NCI-H446 treated with DMSO at 0.1 percent for 48 hours (cell line): Measurements from ENCODE around the gene ZNF780A.
"Not testable (repeated sequence)": the region's sequence is repeated elsewhere in the genome, so short reads cannot be mapped to it uniquely, and the experiment has no call there.

ENCODE experiments used
- DNase-seq: peaks from one replicate; lab custom pipeline; 2025; lab: John Stamatoyannopoulos, UW

Gene ZNF780A

GRCh38 chr19:40090241-40091204 is at the start of gene ZNF780A:
ZNF780A (minus strand) TSS chr19:40090943; CDS start chr19:40084753, 6,190 bp downstream.
- DNase-seq, result peak; percentile 57

DNA sequence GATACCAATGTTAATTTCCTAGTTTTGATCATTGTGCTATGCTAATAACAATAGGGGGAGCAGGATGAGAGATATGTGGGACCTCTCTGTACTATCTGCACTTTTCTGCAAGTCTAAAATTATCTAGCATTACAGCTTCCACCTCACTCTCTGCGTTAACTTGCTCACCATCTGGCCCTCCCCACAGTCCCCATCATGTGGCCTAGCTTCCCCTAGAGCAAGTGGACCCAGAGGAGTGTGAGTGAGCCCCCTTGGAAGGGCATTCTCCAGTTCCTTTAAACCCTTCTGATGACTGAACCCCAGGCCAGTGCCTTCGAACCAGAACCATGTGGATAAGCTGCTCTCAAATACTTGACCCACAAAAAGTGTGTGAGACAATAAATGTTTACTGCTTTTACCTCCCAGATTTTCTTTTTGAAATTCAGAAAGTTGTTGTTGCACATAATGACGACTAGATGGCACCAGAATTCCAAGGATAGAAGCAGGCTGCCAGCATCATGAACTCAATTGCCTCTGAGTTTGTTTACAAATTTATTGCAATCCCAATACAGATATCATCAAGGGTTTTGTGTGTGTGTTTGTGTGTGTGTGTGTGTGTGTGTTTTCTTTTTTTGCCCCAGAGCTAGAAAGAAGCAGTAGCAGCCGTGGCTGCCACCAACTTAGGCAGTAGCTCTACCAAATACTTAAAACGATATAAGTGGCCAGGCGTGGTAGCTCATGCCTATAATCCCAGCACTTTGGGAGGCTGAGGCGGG is 49.0 kb upstream of the ZNF780A start:
- DNase-seq, result no peak

GRCh38 chr19:40136818-40137217 is 46.1 kb upstream of the ZNF780A start:
- DNase-seq, result no peak

GRCh38 chr19:40134866-40135265 is 44.1 kb upstream of the ZNF780A start:
- no peak for DNase-seq

- no peak for DNase-seq
Observed at GRCh38 chr19:40133491-40133890, 42.7 kb upstream of the ZNF780A start.

DNA sequence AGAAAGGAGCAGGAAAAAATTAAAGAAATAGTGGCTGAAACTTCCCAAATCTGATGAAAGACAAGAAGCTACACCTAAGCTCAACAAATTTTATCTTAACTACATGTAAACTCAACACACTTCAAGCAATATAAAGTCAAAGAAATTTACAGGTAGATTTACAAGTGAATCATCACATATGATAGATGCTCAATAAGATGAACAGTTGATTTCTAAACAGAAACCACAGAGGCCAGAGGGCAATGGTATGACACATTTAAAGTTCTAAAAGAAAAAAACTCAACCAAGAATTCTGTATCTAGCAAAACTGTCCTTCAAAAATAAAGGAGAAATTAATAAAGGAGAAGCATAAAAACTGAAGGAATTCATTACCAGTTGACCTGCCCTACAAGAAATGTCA is 39.3 kb upstream of the ZNF780A start:
- DNase-seq, result no peak

- no peak for DNase-seq
Observed at GRCh38 chr19:40129425-40129824, 38.7 kb upstream of the ZNF780A start.

GRCh38 chr19:40128991-40129390 is 38.2 kb upstream of the ZNF780A start:
- DNase-seq, result no peak

DNA sequence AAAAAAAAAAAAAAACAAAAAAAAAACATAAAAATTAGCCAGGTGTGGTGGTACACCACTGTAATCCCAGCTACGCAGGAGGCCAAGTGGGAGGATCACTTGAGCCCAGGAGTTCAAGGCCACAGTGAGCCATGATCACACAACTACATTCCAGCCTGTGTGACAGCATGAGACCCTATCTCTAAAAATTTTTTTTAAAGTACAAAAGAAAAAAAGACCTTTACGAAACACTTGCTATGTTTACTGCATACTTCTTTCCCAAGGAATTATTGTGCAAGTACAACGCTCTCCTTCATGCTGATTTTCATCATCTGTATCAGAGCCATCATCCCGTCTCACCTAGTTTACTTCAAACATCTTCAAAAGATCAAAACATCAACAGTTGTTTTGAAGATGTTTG is 28.6 kb upstream of the ZNF780A start:
- DNase-seq, result no peak

- DNase-seq, result not testable (repeated sequence)
Observed at GRCh38 chr19:40118638-40119037, 27.9 kb upstream of the ZNF780A start.

DNA sequence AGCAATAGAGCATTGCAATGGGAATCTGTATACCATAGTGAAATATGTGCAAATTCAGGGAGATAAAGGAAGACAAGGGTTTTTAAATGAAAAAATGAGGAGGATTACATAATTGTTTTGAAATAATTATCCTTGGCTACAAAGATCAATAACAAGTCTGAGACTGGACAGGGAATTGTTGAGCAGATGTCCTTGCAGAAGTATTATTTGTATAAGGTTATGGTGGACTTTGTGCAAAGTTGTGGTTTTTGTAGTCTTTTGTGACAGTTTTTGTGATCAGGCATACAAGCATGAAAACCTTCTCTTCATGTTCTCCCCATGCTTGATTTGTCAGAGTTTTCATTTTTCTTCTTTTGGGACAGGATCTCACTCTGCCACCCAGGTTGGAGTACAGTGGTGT is 25.3 kb upstream of the ZNF780A start:
- no peak for DNase-seq

DNA sequence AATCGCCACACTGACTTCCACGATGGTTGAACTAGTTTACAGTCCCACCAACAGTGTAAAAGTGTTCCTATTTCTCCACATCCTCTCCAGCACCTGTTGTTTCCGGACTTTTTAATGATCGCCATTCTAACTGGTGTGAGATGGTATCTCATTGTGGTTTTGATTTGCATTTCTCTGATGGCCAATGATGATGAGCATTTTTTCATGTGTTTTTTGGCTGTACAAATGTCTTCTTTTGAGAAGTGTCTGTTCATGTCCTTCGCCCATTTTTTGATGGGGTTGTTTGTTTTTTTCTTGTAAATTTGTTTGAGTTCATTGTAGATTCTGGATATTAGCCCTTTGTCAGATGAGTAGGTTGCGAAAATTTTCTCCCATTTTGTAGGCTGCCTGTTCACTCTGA is 23.4 kb upstream of the ZNF780A start:
- not testable (repeated sequence) for DNase-seq

DNA sequence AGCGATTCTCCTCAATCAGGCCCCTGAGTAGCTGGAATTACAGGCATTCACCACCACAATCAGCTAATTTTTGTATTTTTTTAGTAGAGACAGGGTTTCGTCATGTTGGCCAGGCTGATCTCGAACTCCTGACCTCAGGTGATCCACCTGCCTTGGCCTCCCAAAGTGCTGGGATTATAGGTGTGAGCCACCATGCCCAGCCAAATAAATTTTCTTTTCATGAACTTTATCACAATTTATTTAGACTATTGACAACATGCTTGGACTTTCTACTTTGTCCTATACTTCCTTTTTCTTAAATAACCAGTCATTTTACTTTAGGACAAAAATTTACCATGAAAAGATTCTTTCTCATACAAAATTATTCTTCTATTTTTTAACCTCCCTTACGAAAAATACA is 21.5 kb upstream of the ZNF780A start:
- not testable (repeated sequence) for DNase-seq

GRCh38 chr19:40110570-40110969 is 19.8 kb upstream of the ZNF780A start:
- no peak for DNase-seq

DNA sequence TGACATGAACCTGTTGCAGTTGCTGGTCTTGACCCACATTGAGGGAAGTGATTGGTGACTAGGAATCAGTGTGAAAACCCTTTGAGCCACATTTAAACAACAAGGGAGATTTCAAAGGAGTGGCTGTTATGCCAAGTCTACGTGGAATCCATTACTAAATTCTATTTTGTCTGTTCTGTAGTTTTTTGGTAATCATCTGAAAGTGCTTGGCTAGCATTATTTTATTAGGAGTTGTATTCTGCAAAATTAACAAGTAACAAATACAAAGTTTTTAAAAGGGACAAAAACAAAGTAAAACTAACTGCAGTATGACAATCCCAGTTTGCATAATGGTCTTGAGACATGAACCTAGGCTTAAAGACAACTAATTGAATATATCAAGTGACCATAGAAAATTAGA is 14.0 kb upstream of the ZNF780A start:
- DNase-seq, result no peak

GRCh38 chr19:40103600-40103999 is 12.9 kb upstream of the ZNF780A start:
- no peak for DNase-seq

- no peak for DNase-seq
Observed at GRCh38 chr19:40101813-40102212, 11.1 kb upstream of the ZNF780A start.

GRCh38 chr19:40093416-40093815 is 2.7 kb upstream of the ZNF780A start:
- no peak for DNase-seq

GRCh38 chr19:40091205-40092129 is 724 bp upstream of the ZNF780A start:
- no peak for DNase-seq

DNA sequence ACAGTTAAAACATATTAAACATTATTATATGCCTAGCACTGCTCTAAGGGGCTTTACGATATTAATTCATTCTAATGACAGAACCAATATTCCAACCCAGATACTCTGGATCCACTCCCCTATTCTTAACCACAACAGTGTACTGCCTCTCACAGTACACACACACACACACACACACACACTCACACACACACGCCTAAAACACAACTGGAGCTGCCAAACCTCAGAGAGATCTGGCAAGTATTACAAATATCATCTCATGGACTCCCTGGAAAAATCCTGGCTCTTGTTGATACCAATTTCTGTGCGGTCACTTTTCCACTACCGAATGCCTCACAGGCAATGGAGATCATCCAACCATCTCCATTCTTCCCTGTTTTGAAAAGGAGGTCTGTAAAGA is 1.3 kb downstream of the ZNF780A start:
- no peak for DNase-seq

DNA sequence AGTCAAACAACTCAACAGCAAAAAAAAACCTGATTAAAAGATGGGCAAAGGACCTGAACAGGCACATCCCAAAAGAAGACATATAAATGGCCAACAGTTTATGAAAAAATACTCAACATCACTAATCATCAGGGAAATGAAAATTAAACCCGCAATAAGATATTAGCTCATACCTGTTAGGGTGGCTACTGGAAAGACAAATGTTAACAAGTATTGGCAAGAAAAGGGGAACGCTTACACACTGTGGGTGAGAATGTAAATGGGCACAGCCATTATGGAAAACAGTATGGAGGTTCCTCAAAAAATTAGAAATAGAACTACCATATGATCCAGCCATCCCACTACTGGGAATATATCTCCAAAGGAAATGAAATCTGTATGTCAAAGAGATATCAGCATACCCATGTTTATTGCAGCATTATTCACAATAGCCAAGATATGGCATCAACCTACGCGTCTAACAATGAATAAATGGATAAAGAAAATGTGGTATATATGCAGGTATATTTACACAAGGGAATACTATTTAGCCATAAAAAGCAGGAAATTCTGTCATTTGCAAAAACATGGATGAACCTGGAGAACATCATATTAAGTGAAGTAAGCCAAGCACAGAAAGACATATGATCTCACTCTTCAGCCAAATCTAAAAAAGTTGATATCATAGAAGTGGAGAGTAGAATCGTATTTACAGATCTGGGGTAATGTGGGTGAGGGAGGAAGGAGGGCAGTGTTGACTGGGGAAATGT is 2.3 kb downstream of the ZNF780A start:
- DNase-seq, result no peak
